ENCODE results near the gene CEP112.

Gene CEP112

DNA sequence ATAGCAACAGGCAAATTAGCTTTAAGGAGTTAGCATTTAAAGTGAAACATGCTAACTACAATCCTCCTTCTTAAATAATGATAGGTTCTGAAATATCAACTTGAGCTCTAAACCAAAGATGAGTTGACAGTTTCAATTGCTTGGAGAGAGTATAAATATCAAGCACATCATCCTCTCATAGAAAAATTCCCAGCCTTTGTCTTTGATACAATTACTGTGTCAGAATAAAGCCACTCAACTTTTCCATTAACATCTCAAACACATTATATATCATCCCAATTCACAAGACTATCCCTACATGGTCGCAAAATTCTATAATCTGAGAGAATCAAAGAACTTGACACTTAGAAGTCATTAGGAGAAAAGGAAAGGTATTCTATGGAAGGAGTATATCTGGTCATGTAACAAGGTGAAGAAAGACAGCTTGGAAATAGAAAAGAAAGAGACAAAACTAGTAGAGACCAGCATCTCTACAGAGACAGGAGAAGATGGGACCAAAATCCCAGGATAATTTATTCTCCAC, 189.8 kb downstream of the CEP112 start:
- DNase-seq = no peak
- intact Hi-C loops (cut with DNase I) = no loop called here

DNA sequence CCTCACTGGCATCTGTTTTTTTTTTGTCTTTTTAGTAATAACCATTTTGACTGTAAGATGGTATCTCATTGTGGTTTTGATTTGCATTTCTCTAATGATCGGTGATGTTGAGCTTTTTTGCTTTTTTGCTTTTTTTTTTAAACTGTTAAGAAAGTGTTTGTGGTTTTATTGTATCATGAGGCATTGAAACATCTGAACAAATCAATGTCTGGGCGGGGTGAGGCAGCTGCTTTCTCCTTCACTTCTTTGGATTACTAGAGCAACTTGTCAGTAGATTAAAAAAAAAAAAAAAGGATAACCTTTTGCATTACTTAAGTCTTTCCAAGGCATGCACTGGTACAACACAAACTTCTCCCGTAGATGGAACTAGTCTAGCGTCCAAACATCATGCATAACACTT, 191.7 kb downstream of the CEP112 start:
- intact Hi-C loops (cut with DNase I) = no loop called here
- no peak for DNase-seq

DNA sequence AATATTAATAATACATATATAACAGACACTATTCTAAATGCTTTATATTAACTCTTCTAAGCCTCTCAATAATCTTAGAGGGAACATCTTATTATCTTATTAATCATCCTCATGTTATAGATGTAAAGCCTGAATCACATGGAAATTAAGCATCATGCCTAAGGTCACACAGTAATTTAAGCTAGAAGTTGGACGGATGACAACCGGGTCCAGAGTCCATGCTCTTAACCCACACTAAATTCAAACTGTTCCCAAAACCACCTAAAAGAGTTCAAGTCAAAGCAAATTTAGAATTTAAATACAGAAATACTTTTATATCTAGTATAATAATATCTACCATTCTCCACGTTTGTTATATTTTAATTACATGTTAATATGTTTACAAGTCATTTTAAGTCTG, 193.3 kb downstream of the CEP112 start:
- no peak for DNase-seq
- intact Hi-C loops (cut with DNase I) = no loop called here

DNA sequence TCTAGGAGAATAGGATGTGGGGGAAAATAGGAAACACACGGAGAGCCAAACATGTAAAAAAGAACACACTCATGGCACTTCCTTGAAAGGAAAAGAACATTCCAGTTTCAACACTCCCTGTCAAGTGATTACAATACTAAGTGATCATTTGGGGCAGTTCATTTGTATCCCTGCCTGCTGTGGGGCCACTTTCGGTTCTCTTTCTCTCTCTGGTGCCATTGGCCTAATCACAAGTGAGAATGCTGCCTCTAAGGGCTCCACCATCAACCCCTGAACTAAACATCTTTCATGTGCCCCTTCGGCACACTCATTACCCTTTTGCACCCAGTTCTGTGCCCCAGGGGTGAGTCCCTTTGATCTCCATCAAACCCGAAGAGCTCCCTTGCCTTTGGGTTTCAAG, 197.3 kb downstream of the CEP112 start:
- intact Hi-C loops (cut with DNase I) = no loop called here
- DNase-seq = no peak

DNA sequence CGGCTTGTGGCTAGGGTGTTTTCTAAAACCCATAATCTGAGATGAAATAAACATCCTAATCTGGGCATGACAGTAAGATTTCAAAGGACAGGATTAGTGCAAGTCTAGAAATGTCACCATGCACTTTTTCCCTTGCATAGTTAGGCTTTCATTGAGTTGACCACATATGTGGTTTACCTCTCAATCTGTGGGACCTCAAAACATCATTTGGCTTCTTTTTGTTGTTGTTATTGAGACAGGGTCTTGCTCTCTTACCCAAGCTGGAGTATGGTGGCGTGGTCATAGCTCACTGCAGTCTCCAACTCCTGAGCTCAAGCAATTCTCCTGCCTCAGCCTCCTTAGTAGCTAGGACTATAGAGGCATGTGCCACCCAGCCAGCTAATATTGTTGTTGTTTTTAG, 197.8 kb downstream of the CEP112 start:
- intact Hi-C loops (cut with DNase I) = no loop called here
- DNase-seq = no peak

DNA sequence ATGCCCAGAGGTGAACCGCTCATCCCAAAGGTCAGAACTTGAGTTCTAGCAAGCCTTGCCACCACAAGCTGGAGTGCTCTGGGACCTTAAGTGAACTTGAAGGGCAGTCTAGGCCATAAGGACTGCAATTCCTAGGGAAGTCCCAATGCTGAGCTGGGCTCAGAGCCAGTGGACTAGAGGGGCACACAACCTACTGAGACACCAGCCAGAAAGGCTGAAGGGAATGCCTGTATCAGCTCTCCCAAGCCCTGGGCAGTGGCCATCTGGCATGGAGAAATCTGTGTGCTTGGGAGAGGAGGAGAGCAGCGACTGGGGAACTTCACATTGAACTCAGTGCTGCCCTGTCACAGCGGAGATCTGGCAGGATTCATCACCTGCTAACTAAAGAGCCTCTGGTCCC, 201.3 kb downstream of the CEP112 start:
- no peak for DNase-seq

DNA sequence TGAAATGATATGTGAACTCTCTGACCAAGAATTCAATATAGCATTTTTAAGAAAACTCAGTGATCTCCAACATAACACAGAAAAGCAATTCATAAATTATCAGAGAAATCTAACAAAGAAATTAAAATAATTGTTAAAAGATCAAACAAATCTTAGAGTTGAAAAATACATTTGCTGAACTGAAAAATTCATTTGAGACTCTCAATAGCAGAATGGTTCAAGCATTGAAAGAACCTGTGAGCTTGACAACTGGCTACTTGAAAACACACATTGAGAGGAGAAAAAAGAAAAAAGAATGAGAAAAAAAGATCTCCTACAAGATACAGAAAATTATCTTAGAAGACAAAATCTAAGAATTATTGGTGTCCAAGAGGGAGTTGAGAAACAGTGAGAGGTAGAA, 203.5 kb downstream of the CEP112 start:
- intact Hi-C loops (cut with DNase I) = no loop called here
- no peak for DNase-seq

More for the DNA sequence above, 201.3 kb downstream of the CEP112 start:
- intact Hi-C loops (cut with DNase I) = no loop called here

DNA sequence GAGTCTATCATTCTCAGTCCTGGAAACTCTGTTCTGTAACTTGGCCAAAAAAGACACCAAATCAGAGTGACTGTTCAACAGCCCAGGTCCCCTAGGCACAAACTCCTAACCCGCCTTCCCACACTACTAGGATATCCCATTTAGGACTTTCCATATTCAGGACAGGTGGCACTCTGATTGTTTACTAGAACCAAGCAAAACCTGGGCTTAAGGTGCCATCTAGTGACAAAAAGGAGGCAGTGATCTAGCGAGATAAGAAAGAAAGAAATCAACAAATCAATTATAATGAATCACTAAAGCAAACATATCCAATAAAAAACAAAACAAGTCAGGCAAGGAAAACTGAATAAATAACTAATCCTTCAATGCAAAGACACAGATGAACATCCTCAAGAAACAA, 203.9 kb downstream of the CEP112 start:
- no peak for DNase-seq
- intact Hi-C loops (cut with DNase I) = no loop called here

DNA sequence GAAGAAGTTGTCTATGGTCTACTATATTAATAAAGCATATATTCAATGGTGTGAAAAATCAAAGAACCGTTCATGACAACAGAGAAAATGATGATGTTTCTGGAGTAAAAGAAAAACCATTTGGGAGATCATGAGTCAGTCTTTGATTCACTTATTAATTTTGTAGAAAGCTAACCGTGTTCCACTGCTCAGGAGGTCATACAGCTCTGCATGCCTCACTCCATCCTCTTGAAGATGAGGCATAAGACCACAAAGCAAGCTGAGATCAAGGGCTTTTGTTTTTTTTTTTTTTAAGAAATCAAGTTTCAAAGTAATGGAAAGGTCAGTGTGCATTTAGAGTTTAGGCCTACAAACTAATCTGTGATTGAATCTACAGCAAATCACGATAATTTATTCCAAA, 206.4 kb downstream of the CEP112 start:
- DNase-seq = no peak
- intact Hi-C loops (cut with DNase I) = no loop called here

DNA sequence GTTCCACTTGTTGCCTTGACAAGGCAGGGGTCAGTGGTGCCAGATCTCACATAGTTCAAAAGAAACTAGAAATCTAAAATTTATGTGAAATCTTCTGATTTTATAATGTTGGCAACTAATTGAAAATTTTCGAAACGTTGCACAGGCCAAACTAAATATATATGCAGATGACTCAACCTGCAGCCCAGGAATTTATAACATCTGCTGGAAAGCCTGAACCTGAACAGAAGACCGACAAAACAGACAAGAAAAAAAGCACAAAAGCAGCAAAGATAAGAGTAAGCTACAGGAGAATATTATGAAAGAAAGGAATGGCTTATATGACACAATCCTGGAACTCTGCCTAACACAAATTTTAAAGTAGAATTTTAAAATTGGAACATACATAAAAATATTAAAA, 207.6 kb downstream of the CEP112 start:
- DNase-seq = no peak
- intact Hi-C loops (cut with DNase I) = no loop called here

DNA sequence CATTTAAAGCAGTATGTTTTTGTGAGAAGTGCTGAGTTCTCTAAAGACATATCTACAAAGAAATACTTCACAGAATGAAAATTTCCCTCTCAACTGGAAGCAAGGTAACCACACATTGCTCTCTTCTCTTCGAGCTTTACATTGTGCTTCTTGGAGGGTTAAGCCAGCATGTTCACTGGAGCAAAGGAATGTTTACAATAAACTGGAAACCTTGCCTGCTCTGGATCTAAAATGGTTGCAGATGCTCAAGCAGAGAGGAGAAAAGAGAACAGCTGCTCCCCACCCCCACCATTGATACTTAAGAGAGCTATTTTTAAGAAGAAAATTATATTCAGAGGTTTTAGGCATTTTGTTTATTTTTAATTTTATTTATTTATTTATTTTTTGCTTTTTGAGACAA, 213.1 kb downstream of the CEP112 start:
- DNase-seq = no peak
- intact Hi-C loops (cut with DNase I) = no loop called here

DNA sequence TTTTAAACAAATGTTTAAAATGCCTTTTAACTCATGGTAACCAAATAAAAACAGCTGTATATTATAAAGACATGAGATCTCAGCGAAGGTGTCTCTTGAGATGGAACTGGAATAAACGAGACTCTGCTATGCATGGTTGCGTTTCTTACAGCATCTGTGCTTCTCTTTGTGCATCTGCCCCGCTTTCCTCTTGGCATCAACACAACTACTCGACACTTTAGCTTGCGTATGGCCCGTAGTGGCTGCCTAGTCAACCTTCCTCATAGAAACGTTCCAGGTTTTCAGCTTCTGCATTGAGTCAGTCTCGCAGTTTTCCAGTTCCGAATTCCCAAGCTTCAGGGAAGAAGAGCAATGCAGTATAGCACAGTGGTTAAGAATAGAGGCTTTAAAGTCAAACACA, 214.9 kb downstream of the CEP112 start:
- intact Hi-C loops (cut with DNase I) = no loop called here
- DNase-seq = peak in 1 of 10 donors; percentile 55

DNA sequence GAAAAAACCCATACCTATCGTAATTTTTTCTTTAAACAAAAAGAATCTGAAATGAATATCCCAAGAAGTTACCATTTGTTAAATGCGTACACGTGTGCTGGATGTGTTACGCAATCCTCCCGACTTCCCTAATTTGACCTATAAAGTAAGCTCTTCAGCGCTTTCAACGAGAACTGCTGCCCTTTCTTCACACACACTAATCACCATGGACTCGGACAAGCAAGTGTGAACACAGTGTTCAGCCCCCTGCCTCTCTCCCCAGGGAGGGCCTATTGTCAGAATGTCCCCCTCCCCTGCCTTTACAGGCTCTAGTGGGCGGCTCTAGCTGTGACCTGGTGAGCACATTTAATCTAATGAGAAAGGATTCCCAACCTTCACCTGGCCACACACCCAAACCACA, 216.1 kb downstream of the CEP112 start:
- intact Hi-C loops (cut with DNase I) = no loop called here

DNA sequence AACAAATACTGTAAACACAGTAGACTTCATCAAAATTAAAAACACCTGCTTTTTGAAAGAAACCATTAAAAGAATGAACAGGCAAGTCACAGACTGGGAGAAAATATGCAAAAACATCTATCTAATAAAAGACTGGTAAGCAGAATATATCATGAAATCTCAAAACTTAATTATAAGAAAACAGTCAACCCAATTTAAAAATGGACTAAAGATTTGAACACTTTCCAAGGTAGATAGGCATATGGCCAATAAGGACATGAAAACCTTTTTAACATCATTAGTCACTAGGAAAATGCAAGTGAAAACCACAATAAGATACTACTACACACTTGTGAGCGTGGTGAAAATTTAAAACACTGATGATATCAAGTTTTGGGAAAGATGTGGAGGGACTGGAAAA, 218.7 kb downstream of the CEP112 start:
- intact Hi-C loops (cut with DNase I) = no loop called here

More for the DNA sequence above, 216.1 kb downstream of the CEP112 start:
- DNase-seq = peak in 1 of 10 donors; percentile 28

DNA sequence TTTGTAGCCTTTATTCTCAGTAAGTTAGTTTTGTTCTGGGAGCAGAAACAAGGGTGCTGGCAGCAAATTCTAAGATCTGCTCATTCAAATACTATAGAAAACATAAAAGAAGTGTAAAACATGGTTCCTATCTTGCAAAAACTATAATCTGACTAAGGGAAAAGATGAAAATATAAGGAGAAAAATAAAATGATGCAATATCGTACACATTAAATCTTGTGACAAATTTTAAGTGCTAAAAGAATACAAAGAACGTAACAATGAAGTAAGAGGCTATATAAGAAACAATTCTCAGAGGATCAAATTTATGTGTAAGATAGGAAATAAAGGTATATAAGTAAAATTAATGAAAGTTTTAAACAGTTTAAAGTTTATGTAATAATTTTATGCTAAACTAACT, 224.6 kb downstream of the CEP112 start:
- no peak for DNase-seq
- intact Hi-C loops (cut with DNase I) = no loop called here

More for the DNA sequence above, 218.7 kb downstream of the CEP112 start:
- no peak for DNase-seq

DNA sequence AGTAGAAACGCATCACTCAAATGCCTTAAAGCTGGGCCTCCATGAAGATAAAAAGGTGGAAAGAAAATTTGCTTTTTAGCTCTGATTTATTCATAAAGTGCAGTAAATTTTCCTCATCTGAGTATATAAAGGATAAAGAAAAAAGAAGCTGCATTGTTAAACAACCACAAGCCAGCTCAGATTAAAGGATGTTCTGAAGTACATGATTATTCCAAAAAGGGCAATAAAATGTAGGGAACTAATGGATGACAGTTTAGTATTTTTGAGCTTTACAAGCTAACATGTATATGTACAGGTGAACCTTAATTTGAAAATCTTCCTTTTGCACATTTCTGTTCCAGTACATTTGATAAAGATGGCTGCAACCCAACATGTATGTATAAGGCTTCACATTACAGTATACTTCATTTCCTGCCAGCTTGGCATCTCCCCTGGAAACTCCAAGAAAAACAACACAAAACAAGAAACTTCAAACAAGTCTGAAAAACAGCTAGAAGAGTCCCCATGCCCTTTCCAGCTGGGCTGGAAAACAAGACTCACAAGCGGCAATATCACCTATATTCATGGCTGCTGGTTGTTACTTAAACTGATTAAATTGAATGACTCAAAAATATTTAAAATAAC, 225.7 kb downstream of the CEP112 start:
- intact Hi-C loops (cut with DNase I) = no loop called here
- no peak for DNase-seq

DNA sequence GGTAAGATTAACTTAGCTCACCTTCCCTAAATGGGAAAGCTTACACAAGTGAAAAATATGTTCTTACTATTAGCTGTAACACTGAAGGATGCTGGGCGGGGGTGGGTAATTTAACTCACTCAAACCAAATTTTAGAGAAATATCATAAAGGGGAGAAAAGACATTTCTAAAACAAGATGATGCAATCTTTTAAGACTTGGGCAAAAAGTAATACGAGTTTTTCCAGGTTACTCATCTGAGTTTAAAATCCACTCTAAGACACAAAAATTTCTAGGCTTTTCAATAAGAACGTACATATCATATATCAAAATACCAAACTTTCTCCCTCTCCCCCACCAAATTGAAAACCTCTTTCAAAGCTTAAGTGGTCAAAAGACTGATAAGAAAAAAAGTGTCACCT, 228.8 kb downstream of the CEP112 start:
- intact Hi-C loops (cut with DNase I) = no loop called here
- no peak for DNase-seq

DNA sequence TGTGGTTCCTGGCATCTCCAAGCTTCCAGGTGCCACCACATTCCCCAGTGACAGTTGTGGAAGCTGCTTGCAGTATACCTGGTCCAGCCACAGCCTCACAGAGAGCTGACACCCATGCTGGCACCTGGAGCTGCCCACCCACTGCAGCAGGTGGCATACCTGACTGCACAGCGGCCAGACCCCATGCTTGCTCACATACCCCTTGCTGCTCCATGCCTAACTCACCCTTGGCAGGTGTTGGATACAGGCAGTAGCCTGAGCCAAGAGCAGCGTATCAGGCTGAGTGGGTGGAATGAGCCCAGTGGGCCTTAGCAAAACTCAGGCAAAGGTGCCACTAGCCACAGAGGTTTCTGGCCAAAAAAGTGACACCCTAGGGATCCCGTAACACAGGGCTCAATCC, 232.3 kb downstream of the CEP112 start:
- peak in 1 of 10 donors; percentile 70 for DNase-seq
- intact Hi-C loops (cut with DNase I) = no loop called here

DNA sequence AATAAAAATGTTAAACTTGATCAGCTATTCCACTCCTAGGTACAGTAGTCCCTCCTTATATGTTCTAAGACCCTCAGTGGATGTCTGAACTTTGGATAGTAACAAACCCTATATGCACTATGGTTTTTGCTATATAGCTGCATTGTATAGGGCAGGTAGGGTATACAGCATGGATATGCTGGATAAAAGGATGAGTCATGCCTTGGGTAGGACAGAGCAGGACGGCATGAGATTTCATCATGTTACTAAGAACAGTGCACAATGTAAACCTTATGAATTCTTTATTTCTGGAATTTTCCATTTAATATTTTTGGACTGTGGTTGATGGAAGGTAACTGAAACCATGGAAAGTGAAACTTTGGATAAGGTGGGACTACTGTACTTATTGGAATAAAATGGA, 235.1 kb downstream of the CEP112 start:
- DNase-seq = no peak
- intact Hi-C loops (cut with DNase I) = no loop called here

DNA sequence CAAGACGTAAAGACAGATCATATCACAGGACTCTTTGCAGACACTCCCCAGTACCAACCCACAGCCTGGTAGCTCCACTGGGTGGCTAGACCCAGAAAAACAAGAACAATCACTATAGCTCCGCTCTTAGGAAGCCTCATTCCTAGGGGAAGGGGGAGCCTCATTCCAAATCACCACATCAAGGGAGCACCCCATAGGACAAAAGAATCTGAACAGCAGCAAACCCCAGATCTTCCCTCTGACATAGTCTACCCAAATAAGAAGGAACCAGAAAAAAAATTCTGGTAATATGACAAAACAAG, 237.8 kb downstream of the CEP112 start:
- DNase-seq = no peak
- intact Hi-C loops (cut with DNase I) = no loop called here

DNA sequence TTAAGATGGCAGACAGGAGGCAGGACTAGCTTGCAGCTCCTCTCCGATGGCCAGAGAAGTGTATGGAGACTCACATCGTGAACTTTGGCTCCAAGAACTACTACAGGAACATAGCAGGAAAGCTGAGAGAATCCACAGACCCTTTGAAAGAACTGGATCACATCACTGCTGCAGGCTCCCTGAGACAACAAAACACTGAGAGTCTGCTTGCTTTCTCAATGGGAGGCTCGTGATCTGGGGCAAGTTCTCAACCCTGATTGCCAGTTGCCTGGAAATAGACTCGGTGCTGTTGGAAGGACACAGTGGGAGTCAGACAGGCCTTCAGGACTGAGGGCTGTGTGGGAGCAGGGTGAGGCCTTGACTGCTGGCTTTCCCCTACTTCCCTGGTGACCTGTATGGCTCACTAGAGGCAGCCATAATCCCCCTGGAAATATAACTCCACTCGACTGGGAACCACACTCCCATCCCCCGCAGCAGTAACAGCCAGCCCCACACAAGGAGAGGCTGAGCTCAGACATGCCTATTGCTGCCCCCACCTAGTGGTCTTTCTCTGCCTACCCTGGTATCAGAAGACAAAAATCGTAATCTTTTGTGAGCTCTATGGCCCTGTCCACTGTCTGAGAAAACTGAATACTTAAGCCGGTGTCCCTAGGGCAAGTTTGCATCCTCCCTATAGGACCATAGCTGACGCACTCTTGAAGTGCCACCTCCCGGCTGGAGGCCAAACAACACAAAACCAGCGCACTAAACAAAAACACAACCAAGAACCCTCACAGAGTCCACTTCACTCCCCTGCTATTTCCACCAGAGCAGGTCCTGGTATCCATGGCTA, 238.4 kb downstream of the CEP112 start:
- DNase-seq = peak in 1 of 10 donors; percentile 40
- intact Hi-C loops (cut with DNase I) = no loop called here

DNA sequence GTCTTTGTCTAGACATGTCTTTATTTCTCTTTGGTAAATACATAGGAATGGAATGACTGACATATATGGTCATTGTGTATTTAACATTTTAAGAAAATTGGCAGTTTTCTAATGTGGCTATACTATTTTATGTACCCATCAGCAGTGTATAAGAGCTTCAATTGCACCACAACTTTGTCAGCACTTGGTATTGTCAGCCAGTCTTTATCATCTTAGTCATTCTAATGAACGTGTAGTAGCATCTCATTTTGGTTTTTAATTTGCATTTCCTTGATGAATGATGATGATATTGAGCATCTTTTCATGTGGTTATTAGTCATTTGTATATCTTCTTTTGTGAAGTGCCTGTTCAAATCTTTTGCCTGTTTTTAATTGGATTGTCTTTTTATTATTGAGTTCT, 239.3 kb downstream of the CEP112 start:
- DNase-seq = no peak
- intact Hi-C loops (cut with DNase I) = no loop called here

All from posterior cingulate gyrus (tissue), 11 donors.